GM12878 (cell line): Measurements from ENCODE around the gene SAAL1. TPM values are rescaled to one million over a fixed set of nuclear protein-coding genes. Genes with fewer than 3 reads are reported as not detected.

Experiments
- ATAC-seq: fragments of 200-7000 bp; cut with Tn5 transposase; 3 replicates; pipeline ENCODE4 v1.9.1; 2020; ENCODE audit warnings: mild to moderate bottlenecking, moderate library complexity
- BruUV-seq: library from RNA; stranded (reverse); fragments of 400-500 nt; replicated peaks from 2 replicates; lab custom pipeline; 2021; lab: Mats Ljungman, UMichigan
- CTCF ChIA-PET: fragments of 300-600 bp; sonication (Branson Sonifier 250); formaldehyde crosslinking; extraction: SDS; loops from one replicate; lab custom pipeline; 2021; ENCODE audit warnings: inconsistent platforms; lab: Yijun Ruan, JAX
- POLR2A ChIA-PET: fragments of 350-600 bp; formaldehyde crosslinking; extraction: SDS; loops from one replicate; lab custom pipeline; 2021; ENCODE audit warnings: inconsistent platforms; lab: Charles Lee
- RAD21 ChIA-PET: fragments of 300-600 bp; sonication (Branson Sonifier 250); formaldehyde crosslinking; loops from one replicate; lab custom pipeline; 2023; ENCODE audit warnings: antibody characterized with exemption; ENCODE audit not compliant: unreplicated experiment; lab: Charles Lee
- SMC1A ChIA-PET: fragments of 300-600 bp; sonication (Branson Sonifier 250); formaldehyde crosslinking; loops from one replicate; lab custom pipeline; 2023; ENCODE audit not compliant: unreplicated experiment, uncharacterized antibody; lab: Charles Lee
- DNase-seq: peaks from one replicate; pipeline ENCODE4 v3.0.0-alpha.2; 2011; ENCODE audit warnings: low read depth, low spot score
- FAIRE-seq: peaks from 3 replicates; lab custom pipeline; 2011; peaks lifted over from hg19 to GRCh38; lab: Jason Lieb, UNC
- H2AFZ ChIP-seq: 2 replicates; pipeline ENCODE4 v1.6.0; 2011; ENCODE audit warnings: low read depth, low read length, control low read depth; ENCODE audit not compliant: control insufficient read depth
- H3K27ac ChIP-seq: 2 replicates; pipeline ENCODE4 v1.5.1; 2011; ENCODE audit warnings: control low read depth; ENCODE audit not compliant: control insufficient read depth, insufficient read depth
- H3K27me3 ChIP-seq, 2 experiments: replicated peaks in 1 of 2; 2 replicates each; pipeline versions ENCODE4 v1.6.0 to v1.6.1; 2011; ENCODE audit warnings: low read length in 1 of 2; ENCODE audit not compliant: control insufficient read depth in 2 of 2, insufficient read depth in 2 of 2
- H3K36me3 ChIP-seq, 2 experiments: 2 replicates each; pipeline ENCODE4 v1.5.1; 2011; ENCODE audit warnings: low read length in 1 of 2; ENCODE audit not compliant: control insufficient read depth in 2 of 2, insufficient read depth in 2 of 2
- H3K4me1 ChIP-seq: 2 replicates; pipeline ENCODE4 v1.6.1; 2011; ENCODE audit warnings: mild to moderate bottlenecking, low read length, moderate library complexity, mixed read lengths; ENCODE audit not compliant: control insufficient read depth, insufficient read depth
- H3K4me2 ChIP-seq: 2 replicates; pipeline ENCODE4 v1.6.0; 2011; ENCODE audit warnings: control low read depth; ENCODE audit not compliant: control insufficient read depth, insufficient read depth
- H3K4me3 ChIP-seq: fragments of 200-600 bp; sonication (generic); 2 replicates; pipeline ENCODE4 v1.5.1; 2016
- H3K79me2 ChIP-seq: 2 replicates; pipeline ENCODE4 v1.6.0; 2011; ENCODE audit warnings: low read length; ENCODE audit not compliant: control insufficient read depth, insufficient read depth
- H3K9ac ChIP-seq: 2 replicates; pipeline ENCODE4 v1.8.0; 2011; ENCODE audit warnings: low read length, control low read depth, mixed read lengths; ENCODE audit not compliant: control insufficient read depth, insufficient read depth
- H3K9me3 ChIP-seq: replicated peaks from 3 replicates; pipeline ENCODE4 v1.5.1; 2011; ENCODE audit warnings: mild to moderate bottlenecking, low read length; ENCODE audit not compliant: control insufficient read depth, insufficient read depth
- H4K20me1 ChIP-seq: 2 replicates; pipeline ENCODE4 v1.6.0; 2011; ENCODE audit not compliant: control insufficient read depth, insufficient read depth
- CEBPB ChIP-seq, 2 experiments: fragments of 150-350 bp in 1 of 2; IDR thresholded peaks; 2 replicates each; pipeline ENCODE4 v1.6.1; 2012 to 2014; ENCODE audit warnings: low read depth in 2 of 2, low read length in 2 of 2, borderline replicate concordance in 1 of 2, inconsistent platforms in 1 of 2
- CHD2 ChIP-seq: IDR thresholded peaks from 2 replicates; pipeline ENCODE4 v1.6.1; 2011; ENCODE audit warnings: low read depth, low read length, improper control_type of control experiment, borderline replicate concordance
- CHD4 ChIP-seq: fragments of 200-600 bp; sonication (generic); IDR thresholded peaks from 2 replicates; pipeline ENCODE4 v1.6.1; 2016; ENCODE audit warnings: mild to moderate bottlenecking
- EZH2 ChIP-seq: IDR thresholded peaks from 2 replicates; pipeline ENCODE4 v1.6.1; 2012; ENCODE audit warnings: low read depth, mild to moderate bottlenecking, control low read depth, inconsistent platforms, low read length, borderline replicate concordance; ENCODE audit not compliant: control insufficient read depth
- HCFC1 ChIP-seq: fragments of 150-350 bp; IDR thresholded peaks from 2 replicates; pipeline ENCODE4 v1.6.1; 2014; ENCODE audit warnings: low read length
- HSF1 ChIP-seq: fragments of 150-350 bp; IDR thresholded peaks from 2 replicates; pipeline ENCODE4 v1.6.1; 2014; ENCODE audit warnings: mild to moderate bottlenecking, low read depth, low read length
- IKZF1 ChIP-seq: fragments of 450-650 bp; conservative IDR thresholded peaks from 2 replicates; pipeline ENCODE4 v1.6.1; 2017; ENCODE audit warnings: antibody characterized with exemption, mild to moderate bottlenecking
- MAX ChIP-seq: IDR thresholded peaks from 2 replicates; pipeline ENCODE4 v1.6.1; 2012; ENCODE audit warnings: low read depth, low read length, improper control_type of control experiment
- NFIC ChIP-seq: IDR thresholded peaks from 2 replicates; pipeline ENCODE4 v1.6.1; 2012; ENCODE audit warnings: low read depth, mild to moderate bottlenecking, inconsistent platforms, low read length, moderate library complexity
- PKNOX1 ChIP-seq: fragments of 450-650 bp; IDR thresholded peaks from 2 replicates; pipeline ENCODE4 v1.6.1; 2016; ENCODE audit warnings: mild to moderate bottlenecking
- PML ChIP-seq: IDR thresholded peaks from 2 replicates; pipeline ENCODE4 v1.6.1; 2012; ENCODE audit warnings: low read length, inconsistent platforms
- SMAD1 ChIP-seq: fragments of 450-650 bp; IDR thresholded peaks from 2 replicates; pipeline ENCODE4 v1.6.1; 2018; ENCODE audit warnings: mild to moderate bottlenecking, low read depth; ENCODE audit not compliant: partially characterized antibody
- TCF12 ChIP-seq: IDR thresholded peaks from 2 replicates; pipeline ENCODE4 v1.6.1; 2011; ENCODE audit warnings: low read depth, mild to moderate bottlenecking, low read length
- ZBTB33 ChIP-seq: fragments of 450-650 bp; IDR thresholded peaks from 2 replicates; pipeline ENCODE4 v1.6.1; 2017; ENCODE audit warnings: mild to moderate bottlenecking
- ZNF274 ChIP-seq: IDR thresholded peaks from one replicate; pipeline ENCODE4 v1.8.0; 2011; ENCODE audit not compliant: insufficient read length, insufficient read depth
- ZSCAN29 ChIP-seq: fragments of 450-650 bp; IDR thresholded peaks from 2 replicates; pipeline ENCODE4 v1.6.1; 2017; ENCODE audit warnings: mild to moderate bottlenecking, moderate library complexity
- WGBS: methylation state at CpG from one replicate; pipeline ENCODE4 v1.1.6; 2016; ENCODE audit warnings: low lambda C conversion rate; ENCODE audit not compliant: insufficient replicate concordance, insufficient coverage; ENCODE audit errors: missing lambda C conversion rate; 5-methylcytosine and 5-hydroxymethylcytosine counted together
- in situ Hi-C: fragments of 300-500 bp; cut with MboI; formaldehyde crosslinking; loops from 9 replicates; pipeline ENCODE4 v1.14.3; 2018; ENCODE audit warnings: mixed read lengths
- intact Hi-C: fragments of 100-400 bp; cut with micrococcal nuclease; formaldehyde crosslinking; loops from one replicate; pipeline ENCODE4 v1.14.2; 2022; ENCODE audit not compliant: unreplicated experiment
- polyA plus RNA-seq, 11 experiments: library from polyadenylated mRNA; depleted of rRNA in 4 of 11; unstranded in 6 of 11; stranded (reverse) in 5 of 11; fragments of >200 nt; fragmentation: Nextera tagmentation in 4 of 11; fragmentation: Illumina TruSeq in 1 of 11; extraction: Ambion mirVana in 4 of 11; extraction: Trizol in 1 of 11; gene quantifications; 1 replicate in 1 of 11; 2 replicates in 10 of 11; pipeline versions ENCODE4 v1.2.1 to v1.2.3, GENCODE V29; 2011 to 2016; ENCODE audit warnings: inconsistent platforms in 2 of 11, missing spikeins in 2 of 11, low read depth in 1 of 11
- total RNA-seq, 4 experiments: library from RNA; depleted of rRNA in 3 of 4; stranded (reverse); fragments of >200 nt in 3 of 4; fragmentation: Illumina TruSeq in 1 of 4; extraction: Trizol in 1 of 4; gene quantifications; 2 replicates each; pipeline versions ENCODE4 v1.2.1 to v1.2.3, GENCODE V29; 2013 to 2021

Gene SAAL1
- total and polyA plus RNA-seq, 10 of the 15 experiments (the other 5 are each of a cell fraction or from before 2014, with no cell fraction given), result 26.3 to 59.4 (median 43.8) TPM

- TF ChIP-seq HSF1 (no peak), PKNOX1 (no peak), EZH2 (no peak)
Measured at GRCh38 chr11:18088966-18089365, 16.9 kb downstream of the SAAL1 start (continued).

- no peak overlapping the region for H2AFZ ChIP-seq
- FAIRE-seq, result no peak
- POLR2A ChIA-PET, result no interaction called here
- H3K79me2 ChIP-seq, result no peaks in the 10 kb centered on the region
- H3K4me2 ChIP-seq, result no peak overlapping the region
- no peak overlapping the region for H3K4me3 ChIP-seq
- no peak for TF ChIP-seq ZBTB33
- TF ChIP-seq HCFC1, result no peak
- no peak for TF ChIP-seq MAX
- TF ChIP-seq CEBPB (IDR thresholded peaks at IDR 0.05; ENCODE audit: borderline replicate concordance in 1 of 2, low read depth in 2 of 2, low read length in 2 of 2), result no peak
- no peak for TF ChIP-seq IKZF1
- TF ChIP-seq PML, result no peak
- TF ChIP-seq NFIC, result no peak
- TF ChIP-seq TCF12, result no peak
- TF ChIP-seq CHD4, result no peak
- no peak for TF ChIP-seq ZNF274
- TF ChIP-seq SMAD1, result no peak
- no peak for TF ChIP-seq ZSCAN29
- TF ChIP-seq CHD2, result no peak
- TF ChIP-seq, all 136 proteins: peak for 0
- Histone ChIP-seq H3K36me3 (peaks cover 0 to 3% of the 10 kb centered on the region in 2 experiments), H4K20me1 (no peaks in the 10 kb centered on the region), H3K27ac (no peak overlapping the region), H3K4me1 (no peaks in the 10 kb centered on the region), H3K9me3 (no peaks in the 10 kb centered on the region), H3K9ac (no peak overlapping the region), H3K27me3 (no peaks in the 10 kb centered on the region)
- intact Hi-C loops (no loop called here), in situ Hi-C loops (no loop called here)
- WGBS, result 97% methylated on average over 2 of the region's 2 CpGs
- RAD21 ChIA-PET, result no interaction called here
- ATAC-seq (no peak), DNase-seq (no peak)
- SMC1A ChIA-PET, result interaction anchor here (2.2 kb wide), 1 partner anchor 18 kb away, joined by 6 read pairs; the partner anchor contains the start of gene SAAL1
- CTCF ChIA-PET, result interaction anchor here (0.5 to 1.2 kb wide), 2 partner anchors 11 to 97 kb away, joined by 3 to 4 read pairs; no protein-coding TSS in a partner anchor
- no TSS peak for BruUV-seq
Measured at GRCh38 chr11:18088366-18088765, 17.5 kb downstream of the SAAL1 start.
